ENCODE results near the gene CAPG. TPM values are rescaled to one million over a fixed set of nuclear protein-coding genes. Genes with fewer than 3 reads are reported as not detected.

CAPG gene
- total RNA-seq, 1 donor from 2014 or later = 32.6 TPM

- H3K4me3 Mint-ChIP-seq = no peak overlapping the region
- H3K36me3 Mint-ChIP-seq (ENCODE audit: low read depth) = peaks cover 48% of the 10 kb centered on the region
Measured at GRCh38 chr2:85378257-85378656, 31.9 kb downstream of the CAPG start.

GRCh38 chr2:85377083-85377482 is 33.1 kb downstream of the CAPG start:
- peaks cover 50% of the 10 kb centered on the region for H3K36me3 Mint-ChIP-seq (ENCODE audit: low read depth)
- H3K27me3 Mint-ChIP-seq (ENCODE audit: low read depth) = no peaks in the 10 kb centered on the region
- no peaks in the 10 kb centered on the region for H3K4me1 Mint-ChIP-seq
- peaks cover 9% of the 10 kb centered on the region for H3K9me3 Mint-ChIP-seq
- DNase-seq (ENCODE audit: low read depth, low spot score) = no peak
- no peak overlapping the region for H3K27ac Mint-ChIP-seq (ENCODE audit: unreplicated experiment)
- no peak overlapping the region for H3K4me3 Mint-ChIP-seq
- TF ChIP-seq CTCF (conservative IDR thresholded peaks at IDR 0.05) = no peak

More at GRCh38 chr2:85378257-85378656, 31.9 kb downstream of the CAPG start:
- H3K4me1 Mint-ChIP-seq = no peaks in the 10 kb centered on the region
- TF ChIP-seq CTCF (conservative IDR thresholded peaks at IDR 0.05) = no peak
- no peak for DNase-seq (ENCODE audit: low read depth, low spot score)
- no peaks in the 10 kb centered on the region for H3K27me3 Mint-ChIP-seq (ENCODE audit: low read depth)
- H3K27ac Mint-ChIP-seq (ENCODE audit: unreplicated experiment) = no peak overlapping the region
- H3K9me3 Mint-ChIP-seq = peaks cover 8% of the 10 kb centered on the region

- Mint-ChIP-seq H3K4me1 (no peaks in the 10 kb centered on the region), H3K27me3 (ENCODE audit: low read depth) (no peaks in the 10 kb centered on the region), H3K4me3 (no peak overlapping the region), H3K36me3 (ENCODE audit: low read depth) (peaks cover 47% of the 10 kb centered on the region), H3K9me3 (peaks cover 9% of the 10 kb centered on the region), H3K27ac (ENCODE audit: unreplicated experiment) (no peak overlapping the region)
- TF ChIP-seq CTCF (conservative IDR thresholded peaks at IDR 0.05) = no peak
- DNase-seq (ENCODE audit: low read depth, low spot score) = no peak
Measured at GRCh38 chr2:85376291-85377065, 33.7 kb downstream of the CAPG start.

GRCh38 chr2:85371045-85371444 is 39.1 kb downstream of the CAPG start:
- no peak for DNase-seq (ENCODE audit: low read depth, low spot score)
- Mint-ChIP-seq H3K27ac (ENCODE audit: unreplicated experiment) (no peak overlapping the region), H3K36me3 (ENCODE audit: low read depth) (peaks cover 15% of the 10 kb centered on the region), H3K27me3 (ENCODE audit: low read depth) (no peaks in the 10 kb centered on the region), H3K4me3 (no peak overlapping the region), H3K4me1 (no peaks in the 10 kb centered on the region), H3K9me3 (peaks cover 2% of the 10 kb centered on the region)
- no peak for TF ChIP-seq CTCF (conservative IDR thresholded peaks at IDR 0.05)

- TF ChIP-seq CTCF (conservative IDR thresholded peaks at IDR 0.05) = no peak
- Mint-ChIP-seq H3K4me1 (no peaks in the 10 kb centered on the region), H3K9me3 (peaks cover 2% of the 10 kb centered on the region), H3K27me3 (ENCODE audit: low read depth) (no peaks in the 10 kb centered on the region), H3K27ac (ENCODE audit: unreplicated experiment) (no peak overlapping the region), H3K36me3 (ENCODE audit: low read depth) (peaks cover 10% of the 10 kb centered on the region), H3K4me3 (no peak overlapping the region)
- DNase-seq (ENCODE audit: low read depth, low spot score) = no peak
Measured at GRCh38 chr2:85369500-85369899, 40.7 kb downstream of the CAPG start.
